IMR-90 (cell line): ENCODE results near the gene GALNT9. TPM values are rescaled to one million over a fixed set of nuclear protein-coding genes. Genes with fewer than 3 reads are reported as not detected.
"Not testable (repeated sequence)": the region's sequence is repeated elsewhere in the genome, so short reads cannot be mapped to it uniquely, and the experiment has no call there.

ENCODE experiments used
- ATAC-seq: fragments of 200-7000 bp; cut with Tn5 transposase; 2 replicates; pipeline ENCODE4 v1.9.1; 2020; ENCODE audit warnings: low read depth, mild to moderate bottlenecking, moderate library complexity
- BruUV-seq: library from RNA; stranded (reverse); fragments of 400-500 nt; replicated peaks from 2 replicates; lab custom pipeline; 2021; lab: Mats Ljungman, UMichigan
- CTCF ChIA-PET: fragments of 300-600 bp; formaldehyde crosslinking; extraction: SDS; loops from one replicate; lab custom pipeline; 2021; ENCODE audit warnings: antibody characterized with exemption; lab: Yijun Ruan, JAX
- POLR2A ChIA-PET: fragments of 300-600 bp; sonication (Branson Sonifier 250); formaldehyde crosslinking; loops from one replicate; lab custom pipeline; 2022; ENCODE audit warnings: antibody characterized with exemption; ENCODE audit not compliant: unreplicated experiment; lab: Charles Lee
- DNase-seq: peaks from one replicate; pipeline ENCODE4 v3.0.0; 2013
- H2AFZ ChIP-seq: replicated peaks from 2 replicates; pipeline ENCODE3; 2013; ENCODE audit warnings: low read length, mild to moderate bottlenecking; ENCODE audit not compliant: poor library complexity
- H2AK5ac ChIP-seq: 2 replicates; pipeline ENCODE4 v1.6.1; 2013; ENCODE audit warnings: low read depth, low read length, inconsistent platforms
- H2AK9ac ChIP-seq: replicated peaks from 2 replicates; pipeline ENCODE3; 2013; ENCODE audit warnings: mild to moderate bottlenecking, low read depth, low read length, moderate library complexity; ENCODE audit not compliant: poor library complexity
- H2BK120ac ChIP-seq: 2 replicates; pipeline ENCODE4 v1.6.1; 2013; ENCODE audit warnings: low read depth, low read length, inconsistent platforms
- H2BK15ac ChIP-seq: 3 replicates; pipeline ENCODE4 v1.6.1; 2013; ENCODE audit warnings: low read depth, low read length, inconsistent platforms
- H2BK20ac ChIP-seq: 2 replicates; pipeline ENCODE4 v1.6.1; 2013; ENCODE audit warnings: low read depth, mild to moderate bottlenecking, inconsistent platforms, low read length, moderate library complexity
- H2BK5ac ChIP-seq: 2 replicates; pipeline ENCODE4 v1.6.1; 2013; ENCODE audit warnings: mild to moderate bottlenecking, low read depth, low read length, inconsistent platforms; ENCODE audit not compliant: poor library complexity, severe bottlenecking
- H3K14ac ChIP-seq: replicated peaks from 2 replicates; pipeline ENCODE4 v1.6.1; 2013; ENCODE audit warnings: low read depth, low read length, inconsistent platforms
- H3K18ac ChIP-seq: 2 replicates; pipeline ENCODE4 v1.6.1; 2013; ENCODE audit warnings: low read depth, low read length, control low read depth
- H3K23ac ChIP-seq: 2 replicates; pipeline ENCODE4 v1.6.1; 2013; ENCODE audit warnings: low read depth, low read length, inconsistent platforms
- H3K27ac ChIP-seq: 2 replicates; pipeline ENCODE4 v1.5.1; 2013; ENCODE audit warnings: mild to moderate bottlenecking, control low read depth, low read length; ENCODE audit not compliant: insufficient read depth
- H3K27me3 ChIP-seq: 2 replicates; pipeline ENCODE4 v1.6.1; 2013; ENCODE audit warnings: low read length; ENCODE audit not compliant: control insufficient read depth, insufficient read depth
- H3K36me3 ChIP-seq: 2 replicates; pipeline ENCODE4 v1.6.1; 2013; ENCODE audit warnings: low read length, mixed read lengths; ENCODE audit not compliant: control insufficient read depth, insufficient read depth
- H3K4ac ChIP-seq: 2 replicates; pipeline ENCODE4 v1.6.1; 2013; ENCODE audit warnings: low read depth, low read length, inconsistent platforms
- H3K4me1 ChIP-seq: 2 replicates; pipeline ENCODE4 v1.6.1; 2013; ENCODE audit warnings: low read length, mixed read lengths; ENCODE audit not compliant: control insufficient read depth, insufficient read depth
- H3K4me2 ChIP-seq: 2 replicates; pipeline ENCODE4 v1.6.1; 2013; ENCODE audit warnings: low read depth, mild to moderate bottlenecking, control low read depth, low read length, moderate library complexity
- H3K4me3 ChIP-seq: 2 replicates; pipeline ENCODE4 v1.5.1; 2013; ENCODE audit warnings: low read depth, mild to moderate bottlenecking, control low read depth, low read length, moderate library complexity; ENCODE audit not compliant: insufficient read depth
- H3K56ac ChIP-seq: 2 replicates; pipeline ENCODE4 v1.6.1; 2013; ENCODE audit warnings: low read length, inconsistent platforms; ENCODE audit not compliant: insufficient read depth; ENCODE audit errors: extremely low read depth
- H3K79me1 ChIP-seq, 2 experiments: 2 replicates each; pipeline ENCODE4 v1.6.1; 2013; ENCODE audit warnings: low read length in 2 of 2, inconsistent platforms in 1 of 2, low read depth in 1 of 2
- H3K9ac ChIP-seq: 2 replicates; pipeline ENCODE4 v1.6.1; 2013; ENCODE audit warnings: low read depth, low read length, control low read depth
- H3K9me1 ChIP-seq: 2 replicates; pipeline ENCODE4 v1.6.1; 2013; ENCODE audit warnings: low read length, inconsistent platforms; ENCODE audit not compliant: insufficient read depth
- H3K9me3 ChIP-seq: 2 replicates; pipeline ENCODE4 v1.6.1; 2013; ENCODE audit warnings: low read length; ENCODE audit not compliant: control insufficient read depth, insufficient read depth
- H4K20me1 ChIP-seq: 2 replicates; pipeline ENCODE4 v1.6.1; 2013; ENCODE audit warnings: low read length, inconsistent platforms; ENCODE audit not compliant: insufficient read depth
- H4K5ac ChIP-seq: 2 replicates; pipeline ENCODE4 v1.6.1; 2013; ENCODE audit warnings: mild to moderate bottlenecking, low read depth, low read length, control low read depth
- H4K8ac ChIP-seq, 2 experiments: 2 replicates each; pipeline ENCODE4 v1.6.1; 2013; ENCODE audit warnings: low read depth in 2 of 2, low read length in 2 of 2, control low read depth in 1 of 2, inconsistent platforms in 1 of 2
- H4K91ac ChIP-seq: 2 replicates; pipeline ENCODE4 v1.6.1; 2013; ENCODE audit warnings: low read depth, low read length, inconsistent platforms; ENCODE audit not compliant: insufficient read depth
- WGBS, 2 experiments: methylation state at CpG; one replicate each; pipeline versions ENCODE4 v1.1.5 to v1.1.7; 2013; ENCODE audit warnings: missing lambda C conversion rate in 2 of 2; ENCODE audit not compliant: insufficient read length in 1 of 2; ENCODE audit errors: extremely low coverage in 2 of 2; 5-methylcytosine and 5-hydroxymethylcytosine counted together
- dilution Hi-C: fragments of 300-500 bp; cut with HindIII; formaldehyde crosslinking; loops from one replicate; pipeline ENCODE4 v1.14.3; 2018; ENCODE audit warnings: low sequenced_read_pairs; ENCODE audit not compliant: unreplicated experiment
- in situ Hi-C: fragments of 300-500 bp; cut with MboI; formaldehyde crosslinking; loops from 3 replicates; pipeline ENCODE4 v1.14.3; 2019; ENCODE audit warnings: low sequenced_read_pairs, inconsistent platforms, mixed read lengths
- intact Hi-C: fragments of 100-400 bp; cut with micrococcal nuclease; formaldehyde crosslinking; loops from 2 replicates; pipeline ENCODE4 v1.10.0; 2022
- polyA plus RNA-seq, 3 experiments: library from polyadenylated mRNA; depleted of rRNA; stranded (reverse); fragments of >200 nt; gene quantifications; 2 replicates each; pipeline ENCODE4 v1.2.3, GENCODE V29; 2012; ENCODE audit warnings: low replicate concordance in 1 of 3
- total RNA-seq: library from RNA; depleted of rRNA; stranded (reverse); fragments of >200 nt; gene quantifications from 2 replicates; pipeline ENCODE4 v1.2.3, GENCODE V29; 2012

GALNT9 gene
- total and polyA plus RNA-seq, 2 of the 4 experiments (the other 2 are of a cell fraction): under 0.01 to 0.12 TPM

DNA sequence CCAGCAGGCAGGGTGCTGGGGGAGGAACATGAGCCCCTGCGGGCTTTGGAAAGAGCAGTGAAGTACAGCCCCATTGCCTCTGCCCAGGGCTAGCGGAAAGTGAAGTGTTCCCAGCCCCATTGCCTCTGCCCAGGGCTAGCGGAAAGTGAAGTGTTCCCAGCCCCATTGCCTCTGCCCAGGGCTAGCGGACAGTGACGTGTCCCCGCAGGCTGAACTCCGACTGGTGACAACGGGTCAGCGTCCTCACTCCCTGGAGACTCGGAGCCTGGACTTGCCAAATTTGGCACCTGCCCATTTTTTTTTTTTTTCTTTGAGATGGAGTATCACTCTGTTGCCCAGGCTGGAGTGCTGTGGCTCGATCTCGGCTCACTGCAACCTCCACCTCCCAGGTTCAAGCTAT lies 134.1 kb downstream of the GALNT9 start:
- H3K27me3 ChIP-seq, H2AK5ac ChIP-seq, H2BK120ac ChIP-seq, H4K8ac ChIP-seq, H3K4me1 ChIP-seq, H4K91ac ChIP-seq, H3K9me1 ChIP-seq, in situ Hi-C loops, H3K4ac ChIP-seq, DNase-seq, H3K4me2 ChIP-seq, H3K36me3 ChIP-seq, H2AK9ac ChIP-seq, H3K14ac ChIP-seq, BruUV-seq, H2BK20ac ChIP-seq, ATAC-seq, H2AFZ ChIP-seq, H3K27ac ChIP-seq, H3K9ac ChIP-seq, H3K18ac ChIP-seq, intact Hi-C loops, H3K23ac ChIP-seq, H4K20me1 ChIP-seq, H3K56ac ChIP-seq, H3K79me1 ChIP-seq, H3K4me3 ChIP-seq, H2BK15ac ChIP-seq, dilution Hi-C loops, H4K5ac ChIP-seq, H2BK5ac ChIP-seq, POLR2A ChIA-PET: not testable (repeated sequence)
- WGBS, 2 experiments: 53% methylated on average over 3 of the region's 12 CpGs; no CpG with 5 or more reads in 1 of the 2 experiments
- CTCF ChIA-PET: interaction anchor here (0.5 kb wide), 1 partner anchor 1339 kb away, joined by 7 read pairs; no protein-coding TSS in a partner anchor
- peaks cover 12% of the 10 kb centered on the region for H3K9me3 ChIP-seq
